B cell (primary cell): Measurements from ENCODE around the gene TP53I13. TPM values are rescaled to one million over a fixed set of nuclear protein-coding genes. Genes with fewer than 3 reads are reported as not detected.

Experiments used
- ATAC-seq: fragments of 200-7000 bp; cut with Tn5 transposase; one replicate; pipeline ENCODE4 v1.10.0; 2021; ENCODE audit warnings: low read depth, mild to moderate bottlenecking, moderate number of reproducible peaks, moderate library complexity
- CTCF ChIA-PET: fragments of 350-600 bp; sonication (Branson Sonifier 250); formaldehyde crosslinking; loops from one replicate; lab custom pipeline; 2021; ENCODE audit warnings: antibody characterized with exemption, inconsistent platforms; lab: Charles Lee
- POLR2A ChIA-PET: fragments of 350-600 bp; sonication (Branson Sonifier 250); formaldehyde crosslinking; loops from one replicate; lab custom pipeline; 2021; ENCODE audit warnings: antibody characterized with exemption; lab: Charles Lee
- DNase-seq: peaks from one replicate; pipeline ENCODE4 v3.0.0; 2013
- H2AFZ ChIP-seq: 2 replicates; pipeline ENCODE4 v1.6.1; 2012; ENCODE audit warnings: mild to moderate bottlenecking, low read depth, low read length; ENCODE audit not compliant: insufficient read depth, poor library complexity, severe bottlenecking
- H3K27ac ChIP-seq, 2 donors: 1 replicate in 1 of 2; 2 replicates in 1 of 2; pipeline ENCODE4 v1.5.1; 2012 to 2013; ENCODE audit warnings: low read length in 2 of 2, mild to moderate bottlenecking in 2 of 2, moderate library complexity in 1 of 2
- H3K27me3 ChIP-seq, 4 experiments: fragments of 200-600 bp in 1 of 4; sonication (generic) in 1 of 4; replicated peaks in 1 of 4; 1 replicate in 2 of 4; 2 replicates in 2 of 4; pipeline versions ENCODE4 v1.6.1 to v1.7.0; 2013 to 2016; ENCODE audit warnings: low read length in 3 of 4, mild to moderate bottlenecking in 2 of 4, mixed read lengths in 1 of 4, moderate library complexity in 1 of 4; ENCODE audit not compliant: insufficient read depth in 4 of 4, control insufficient read depth in 3 of 4; ENCODE audit errors: control extremely low read depth in 1 of 4
- H3K36me3 ChIP-seq, 2 experiments: replicated peaks in 1 of 2; 1 replicate in 1 of 2; 2 replicates in 1 of 2; pipeline versions ENCODE4 v1.6.1 to v1.7.1; 2013; ENCODE audit warnings: low read length in 1 of 2; ENCODE audit not compliant: insufficient read depth in 2 of 2, control insufficient read depth in 1 of 2; ENCODE audit errors: control extremely low read depth in 1 of 2, extremely low read depth in 1 of 2
- H3K4me1 ChIP-seq, 2 donors: fragments of 200-600 bp in 1 of 2; sonication (generic) in 1 of 2; 1 replicate in 1 of 2; 2 replicates in 1 of 2; pipeline versions ENCODE4 v1.5.1 to v1.6.1; 2013 to 2017; ENCODE audit warnings: low read length in 2 of 2; ENCODE audit not compliant: control insufficient read depth in 2 of 2, insufficient read depth in 2 of 2
- H3K4me2 ChIP-seq: replicated peaks from 2 replicates; pipeline ENCODE3; 2012; ENCODE audit warnings: mild to moderate bottlenecking, low read depth, low read length; ENCODE audit not compliant: poor library complexity, severe bottlenecking
- H3K4me3 ChIP-seq, 5 experiments: fragments of 200-600 bp in 1 of 5; sonication (generic) in 1 of 5; 1 replicate in 3 of 5; 2 replicates in 2 of 5; pipeline versions ENCODE4 v1.5.1 to v1.7.0; 2011 to 2016; ENCODE audit warnings: low read length in 4 of 5, mild to moderate bottlenecking in 4 of 5, low read depth in 2 of 5, control low read depth in 1 of 5, moderate library complexity in 1 of 5; ENCODE audit not compliant: insufficient read depth in 1 of 5; ENCODE audit errors: control extremely low read depth in 1 of 5, extremely low read depth in 1 of 5
- H3K79me2 ChIP-seq: fragments of 200-600 bp; sonication (generic); one replicate; pipeline ENCODE4 v1.6.0; 2016; ENCODE audit warnings: low read length; ENCODE audit not compliant: control insufficient read depth, insufficient read depth
- H3K9ac ChIP-seq: fragments of 200-600 bp; sonication (generic); 2 replicates; pipeline ENCODE4 v1.6.1; 2017; ENCODE audit warnings: mild to moderate bottlenecking, low read length, moderate library complexity
- H3K9me3 ChIP-seq, 3 donors: one replicate each; pipeline versions ENCODE4 v1.6.1 to v1.7.1; 2013; ENCODE audit warnings: low read length in 2 of 3; ENCODE audit not compliant: control insufficient read depth in 2 of 3, insufficient read depth in 1 of 3; ENCODE audit errors: control extremely low read depth in 1 of 3
- H4K20me1 ChIP-seq: 2 replicates; pipeline ENCODE4 v1.6.0; 2012; ENCODE audit warnings: mild to moderate bottlenecking, low read length; ENCODE audit not compliant: insufficient read depth, control insufficient read depth, poor library complexity, severe bottlenecking
- H3K27ac Mint-ChIP-seq: one replicate; pipeline ENCODE4 v1.8.0; 2021; ENCODE audit warnings: mixed read lengths
- H3K27me3 Mint-ChIP-seq: one replicate; pipeline ENCODE4 v1.8.0; 2021; ENCODE audit warnings: mixed read lengths
- H3K4me1 Mint-ChIP-seq: one replicate; pipeline ENCODE4 v1.8.0; 2021; ENCODE audit warnings: mixed read lengths
- H3K4me3 Mint-ChIP-seq: one replicate; pipeline ENCODE4 v1.8.0; 2021; ENCODE audit warnings: mixed read lengths
- H3K9me3 Mint-ChIP-seq: one replicate; pipeline ENCODE4 v1.8.0; 2022; ENCODE audit warnings: mixed read lengths; ENCODE audit not compliant: insufficient read depth
- EZH2 ChIP-seq: IDR thresholded peaks from 2 replicates; pipeline ENCODE4 v1.6.1; 2012; ENCODE audit warnings: borderline replicate concordance, low read depth, mild to moderate bottlenecking, moderate library complexity, low read length; ENCODE audit not compliant: insufficient read depth, poor library complexity, severe bottlenecking
- WGBS: methylation state at CpG from one replicate; pipeline ENCODE4 v1.1.5; 2013; ENCODE audit warnings: missing lambda C conversion rate; ENCODE audit not compliant: insufficient coverage; 5-methylcytosine and 5-hydroxymethylcytosine counted together
- intact Hi-C: fragments of 100-400 bp; cut with micrococcal nuclease; formaldehyde crosslinking; loops from one replicate; pipeline ENCODE4 v1.10.0; 2022
- polyA plus RNA-seq: library from polyadenylated mRNA; depleted of rRNA; stranded (reverse); fragments of >200 nt; gene quantifications from 2 replicates; pipeline ENCODE4 v1.2.3, GENCODE V29; 2012
- total RNA-seq, 2 donors: library from RNA; stranded (reverse); fragments of 120-200 nt in 1 of 2; gene quantifications; 1 replicate in 1 of 2; 2 replicates in 1 of 2; pipeline versions ENCODE4 v1.2.3 to v1.2.4, GENCODE V29; 2013 to 2022
- TF ChIP-seq, protein P1 (sequence below): fragments of 200-600 bp; IDR thresholded peaks from one replicate; pipeline ENCODE4 v1.8.0; 2022; ENCODE audit warnings: antibody characterized with exemption, mild to moderate bottlenecking

TP53I13 gene
- total and polyA plus RNA-seq, 2 donors (not counting 1 experiment from before 2014, with no cell fraction given): 224 to 287 TPM

DNA sequence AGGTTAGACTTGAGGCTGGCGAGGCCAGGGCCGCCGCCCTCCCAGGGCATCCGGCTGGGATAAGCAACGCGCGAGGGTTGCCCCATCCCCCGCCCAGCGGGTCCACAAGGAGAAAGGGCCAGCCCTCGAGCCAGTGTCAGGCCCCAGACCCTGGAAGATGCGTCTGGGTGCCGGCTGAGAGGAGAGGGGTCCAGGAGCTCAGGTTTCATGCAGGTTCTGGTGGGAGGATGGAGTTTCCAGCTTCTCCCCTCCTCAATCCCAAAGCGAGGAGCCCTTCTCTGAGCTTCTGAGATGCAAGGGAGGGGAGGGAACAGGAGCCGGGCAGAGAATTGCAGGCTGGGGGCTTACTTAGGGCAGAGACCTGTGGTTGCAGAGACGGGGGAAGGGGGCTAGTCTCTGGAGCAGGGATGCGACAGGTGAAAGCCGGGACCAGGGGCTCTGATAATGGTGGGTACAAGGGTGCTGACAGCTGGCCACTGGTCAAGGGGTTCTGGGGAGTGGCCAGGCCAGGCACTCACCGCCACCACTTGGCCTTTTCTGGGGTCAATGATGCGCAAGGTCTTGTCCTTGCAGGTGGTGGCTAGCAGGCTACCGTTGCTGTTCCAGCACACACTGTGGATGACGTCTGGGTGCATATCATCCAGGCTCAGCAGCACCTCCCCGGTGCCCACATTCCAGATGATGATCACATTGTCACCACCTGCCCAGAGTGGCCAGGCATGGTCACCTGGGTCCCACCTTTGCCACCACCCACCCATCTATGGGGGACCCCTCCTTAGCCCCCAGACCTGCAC is 50.0 kb downstream of the TP53I13 start:
- Mint-ChIP-seq H3K4me3 (peak overlapping the region; percentile 90), H3K27ac (no peak overlapping the region), H3K27me3 (peaks cover 5% of the 10 kb centered on the region), H3K9me3 (no peaks in the 10 kb centered on the region), H3K4me1 (peaks cover 56% of the 10 kb centered on the region)
- Histone ChIP-seq H3K4me1 (peaks cover 57 to 66% of the 10 kb centered on the region in 2 donors), H3K27ac (no peak overlapping the region), H3K4me2 (peak overlapping the region; percentile 100), H3K79me2 (peaks cover 6% of the 10 kb centered on the region), H3K9me3 (no peaks in the 10 kb centered on the region), H4K20me1 (peaks cover 41% of the 10 kb centered on the region), H2AFZ (peak overlapping the region; percentile 88), H3K36me3 (no peaks in the 10 kb centered on the region), H3K9ac (peak overlapping the region; percentile 68), H3K27me3 (peaks cover 0 to 40% (median 12%) of the 10 kb centered on the region in 4 experiments), H3K4me3 (peak overlapping the region in 4 of 5 experiments; percentile 37 to 73 (median 53))
- peak; percentile 26 for DNase-seq
- 43% methylated on average over 20 of the region's 22 CpGs for WGBS
- TF ChIP-seq, protein P1, sequence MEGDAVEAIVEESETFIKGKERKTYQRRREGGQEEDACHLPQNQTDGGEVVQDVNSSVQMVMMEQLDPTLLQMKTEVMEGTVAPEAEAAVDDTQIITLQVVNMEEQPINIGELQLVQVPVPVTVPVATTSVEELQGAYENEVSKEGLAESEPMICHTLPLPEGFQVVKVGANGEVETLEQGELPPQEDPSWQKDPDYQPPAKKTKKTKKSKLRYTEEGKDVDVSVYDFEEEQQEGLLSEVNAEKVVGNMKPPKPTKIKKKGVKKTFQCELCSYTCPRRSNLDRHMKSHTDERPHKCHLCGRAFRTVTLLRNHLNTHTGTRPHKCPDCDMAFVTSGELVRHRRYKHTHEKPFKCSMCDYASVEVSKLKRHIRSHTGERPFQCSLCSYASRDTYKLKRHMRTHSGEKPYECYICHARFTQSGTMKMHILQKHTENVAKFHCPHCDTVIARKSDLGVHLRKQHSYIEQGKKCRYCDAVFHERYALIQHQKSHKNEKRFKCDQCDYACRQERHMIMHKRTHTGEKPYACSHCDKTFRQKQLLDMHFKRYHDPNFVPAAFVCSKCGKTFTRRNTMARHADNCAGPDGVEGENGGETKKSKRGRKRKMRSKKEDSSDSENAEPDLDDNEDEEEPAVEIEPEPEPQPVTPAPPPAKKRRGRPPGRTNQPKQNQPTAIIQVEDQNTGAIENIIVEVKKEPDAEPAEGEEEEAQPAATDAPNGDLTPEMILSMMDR: peak; percentile 20
- no peak for TF ChIP-seq EZH2
- ChIA-PET CTCF (interaction anchor here (0.7 to 15.4 kb wide), 30 partner anchors 9 to 475 kb away, joined by 3 to 336 read pairs (median 7); partner anchors contain the start of genes ABHD15, ANKRD13B, GIT1 and NUFIP2), POLR2A (interaction anchor here (0.6 to 1.6 kb wide), 5 partner anchors 21 to 312 kb away, joined by 3 to 12 read pairs (median 5); partner anchors contain the start of gene SSH2)
- no peak for ATAC-seq
- intact Hi-C loops: loop anchor here (1.0 to 10.0 kb wide), 3 partner anchors 38 to 324 kb away; partner anchors contain the start of gene NUFIP2
